ENCODE results near the gene GPR17.

DNA sequence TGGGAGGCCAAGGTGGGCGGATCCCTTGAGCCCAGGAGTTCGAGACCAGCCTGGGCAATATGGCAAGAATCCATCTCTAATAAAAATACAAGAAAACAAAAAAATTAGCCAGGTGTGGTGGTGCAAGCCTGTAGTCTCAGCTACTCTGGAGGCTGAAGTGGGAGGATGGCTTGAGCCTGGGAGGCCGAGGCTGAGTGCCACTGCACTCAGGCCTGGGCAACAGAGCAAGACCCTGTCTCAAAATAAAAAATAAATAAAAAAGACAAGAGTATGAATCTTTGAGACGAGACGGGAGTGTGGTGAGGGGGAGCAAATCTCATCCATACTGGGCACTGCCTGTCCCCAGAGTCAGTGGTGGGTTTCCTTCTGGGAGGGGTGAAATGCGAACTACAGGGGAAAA, 12.2 kb downstream of the GPR17 start:
- TF ChIP-seq, protein P1, sequence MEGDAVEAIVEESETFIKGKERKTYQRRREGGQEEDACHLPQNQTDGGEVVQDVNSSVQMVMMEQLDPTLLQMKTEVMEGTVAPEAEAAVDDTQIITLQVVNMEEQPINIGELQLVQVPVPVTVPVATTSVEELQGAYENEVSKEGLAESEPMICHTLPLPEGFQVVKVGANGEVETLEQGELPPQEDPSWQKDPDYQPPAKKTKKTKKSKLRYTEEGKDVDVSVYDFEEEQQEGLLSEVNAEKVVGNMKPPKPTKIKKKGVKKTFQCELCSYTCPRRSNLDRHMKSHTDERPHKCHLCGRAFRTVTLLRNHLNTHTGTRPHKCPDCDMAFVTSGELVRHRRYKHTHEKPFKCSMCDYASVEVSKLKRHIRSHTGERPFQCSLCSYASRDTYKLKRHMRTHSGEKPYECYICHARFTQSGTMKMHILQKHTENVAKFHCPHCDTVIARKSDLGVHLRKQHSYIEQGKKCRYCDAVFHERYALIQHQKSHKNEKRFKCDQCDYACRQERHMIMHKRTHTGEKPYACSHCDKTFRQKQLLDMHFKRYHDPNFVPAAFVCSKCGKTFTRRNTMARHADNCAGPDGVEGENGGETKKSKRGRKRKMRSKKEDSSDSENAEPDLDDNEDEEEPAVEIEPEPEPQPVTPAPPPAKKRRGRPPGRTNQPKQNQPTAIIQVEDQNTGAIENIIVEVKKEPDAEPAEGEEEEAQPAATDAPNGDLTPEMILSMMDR (IDR thresholded peaks at IDR 0.05): no peak
- no peak for TF ChIP-seq POLR2A (IDR thresholded peaks at IDR 0.05)

Measured in heart left ventricle (tissue), 13 donors.